C4-2B (cell line): ENCODE data around the gene RAB11FIP5.

Source experiments
- CTCF ChIP-seq: fragments of 450-650 bp; conservative IDR thresholded peaks from 2 replicates; pipeline ENCODE4 v1.5.1; 2017; ENCODE audit warnings: mild to moderate bottlenecking
- ZFX ChIP-seq: fragments of 450-650 bp; IDR thresholded peaks from 2 replicates; pipeline ENCODE4 v1.6.1; 2017

- TF ChIP-seq CTCF, result no peak
- no peak for TF ChIP-seq ZFX
Observed at GRCh38 chr2:73069855-73070642, 42.7 kb downstream of the RAB11FIP5 start.
